Adrenal gland (tissue), 5 donors: ENCODE measurements around the gene UBN2.

ENCODE experiments used
- POLR2A ChIP-seq, 2 donors: fragments of 450-650 bp; IDR thresholded peaks; one replicate each; pipeline ENCODE4 v1.6.1; 2017; ENCODE audit warnings: antibody characterized with exemption in 2 of 2, mild to moderate bottlenecking in 2 of 2, moderate library complexity in 1 of 2
- TF ChIP-seq, protein P1 (sequence below), 6 experiments: fragments of 450-650 bp in 4 of 6; fragments of 200-600 bp in 2 of 6; sonication (generic) in 1 of 6; IDR thresholded peaks; 1 replicate in 5 of 6; 2 replicates in 1 of 6; pipeline versions ENCODE4 v1.5.1 to v1.8.0; 2016 to 2021; ENCODE audit warnings: antibody characterized with exemption in 6 of 6, mild to moderate bottlenecking in 2 of 6, moderate library complexity in 1 of 6
- donor health status: DM: no; HTN: no; CAD: no.

DNA sequence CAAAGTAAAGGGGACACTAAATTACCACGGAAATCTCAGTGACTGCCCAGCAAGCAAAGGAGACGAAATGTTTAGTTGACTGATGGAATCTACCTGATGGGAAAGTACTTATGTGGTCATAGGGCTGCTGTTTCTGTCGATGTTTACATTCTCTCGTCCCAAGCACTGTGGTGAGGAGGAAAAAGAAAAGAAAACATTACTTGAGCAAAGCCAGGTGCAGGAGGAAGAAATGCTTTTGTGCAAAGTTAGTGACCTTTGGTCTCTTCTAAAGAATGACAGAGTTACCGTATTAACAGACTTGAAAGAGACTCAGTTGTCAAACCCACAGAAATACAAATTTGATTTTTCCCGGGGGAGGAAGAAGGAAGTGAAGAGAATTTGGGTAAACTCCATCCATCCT, 66.8 kb downstream of the UBN2 start:
- TF ChIP-seq, protein P1, sequence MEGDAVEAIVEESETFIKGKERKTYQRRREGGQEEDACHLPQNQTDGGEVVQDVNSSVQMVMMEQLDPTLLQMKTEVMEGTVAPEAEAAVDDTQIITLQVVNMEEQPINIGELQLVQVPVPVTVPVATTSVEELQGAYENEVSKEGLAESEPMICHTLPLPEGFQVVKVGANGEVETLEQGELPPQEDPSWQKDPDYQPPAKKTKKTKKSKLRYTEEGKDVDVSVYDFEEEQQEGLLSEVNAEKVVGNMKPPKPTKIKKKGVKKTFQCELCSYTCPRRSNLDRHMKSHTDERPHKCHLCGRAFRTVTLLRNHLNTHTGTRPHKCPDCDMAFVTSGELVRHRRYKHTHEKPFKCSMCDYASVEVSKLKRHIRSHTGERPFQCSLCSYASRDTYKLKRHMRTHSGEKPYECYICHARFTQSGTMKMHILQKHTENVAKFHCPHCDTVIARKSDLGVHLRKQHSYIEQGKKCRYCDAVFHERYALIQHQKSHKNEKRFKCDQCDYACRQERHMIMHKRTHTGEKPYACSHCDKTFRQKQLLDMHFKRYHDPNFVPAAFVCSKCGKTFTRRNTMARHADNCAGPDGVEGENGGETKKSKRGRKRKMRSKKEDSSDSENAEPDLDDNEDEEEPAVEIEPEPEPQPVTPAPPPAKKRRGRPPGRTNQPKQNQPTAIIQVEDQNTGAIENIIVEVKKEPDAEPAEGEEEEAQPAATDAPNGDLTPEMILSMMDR (IDR thresholded peaks at IDR 0.05) = no peak
- TF ChIP-seq POLR2A (IDR thresholded peaks at IDR 0.05) = no peak
